Mesothelial cell of epicardium (in vitro differentiated cells): ENCODE results near the gene ERBIN. TPM values are rescaled to one million over a fixed set of nuclear protein-coding genes. Genes with fewer than 3 reads are reported as not detected.
"Not testable (repeated sequence)": the region's sequence is repeated elsewhere in the genome, so short reads cannot be mapped to it uniquely, and the experiment has no call there.

Experiments
- DNase-seq, 2 experiments: peaks; one replicate each; pipeline ENCODE4 v3.0.0; 2021; ENCODE audit warnings: low spot score in 2 of 2; ENCODE audit not compliant: unreplicated experiment in 2 of 2
- H3K27ac Mint-ChIP-seq: 2 replicates; pipeline ENCODE4 v1.8.0; 2021; ENCODE audit warnings: mixed read lengths
- H3K27me3 Mint-ChIP-seq: 2 replicates; pipeline ENCODE4 v1.8.0; 2021; ENCODE audit warnings: low read depth, mixed read lengths
- H3K36me3 Mint-ChIP-seq: 2 replicates; pipeline ENCODE4 v1.8.0; 2021; ENCODE audit warnings: mixed read lengths
- H3K4me1 Mint-ChIP-seq: 2 replicates; pipeline ENCODE4 v1.8.0; 2021; ENCODE audit warnings: mixed read lengths
- H3K4me3 Mint-ChIP-seq: 2 replicates; pipeline ENCODE4 v1.8.0; 2021; ENCODE audit warnings: mild to moderate bottlenecking, moderate library complexity, mixed read lengths
- H3K9me3 Mint-ChIP-seq: 2 replicates; pipeline ENCODE4 v1.8.0; 2021; ENCODE audit warnings: mixed read lengths
- CTCF ChIP-seq: fragments of 200-600 bp; sonication (generic); IDR thresholded peaks from one replicate; pipeline ENCODE4 v1.5.0; 2021; ENCODE audit warnings: antibody characterized with exemption; ENCODE audit not compliant: unreplicated experiment
- total RNA-seq: library from RNA; stranded (reverse); gene quantifications from 3 replicates; pipeline ENCODE4 v1.2.1, GENCODE V29; 2021

Gene ERBIN
- total RNA-seq, 1 donor from 2014 or later: 81.8 TPM

GRCh38 chr5:65912311-65912710, 14.1 kb upstream of the ERBIN start:
- Mint-ChIP-seq H3K27ac (no peak overlapping the region), H3K4me1 (no peaks in the 10 kb centered on the region), H3K4me3 (no peak overlapping the region), H3K27me3 (no peaks in the 10 kb centered on the region), H3K36me3 (no peaks in the 10 kb centered on the region), H3K9me3 (no peaks in the 10 kb centered on the region)
- no peak for DNase-seq
- TF ChIP-seq CTCF: no peak

- Mint-ChIP-seq H3K4me3 (no peak overlapping the region), H3K36me3 (no peaks in the 10 kb centered on the region), H3K9me3 (no peaks in the 10 kb centered on the region), H3K27ac (no peak overlapping the region), H3K4me1 (no peaks in the 10 kb centered on the region), H3K27me3 (no peaks in the 10 kb centered on the region)
- no peak for DNase-seq
- no peak for TF ChIP-seq CTCF
Observed at GRCh38 chr5:65913519-65913918, 12.9 kb upstream of the ERBIN start.

DNA sequence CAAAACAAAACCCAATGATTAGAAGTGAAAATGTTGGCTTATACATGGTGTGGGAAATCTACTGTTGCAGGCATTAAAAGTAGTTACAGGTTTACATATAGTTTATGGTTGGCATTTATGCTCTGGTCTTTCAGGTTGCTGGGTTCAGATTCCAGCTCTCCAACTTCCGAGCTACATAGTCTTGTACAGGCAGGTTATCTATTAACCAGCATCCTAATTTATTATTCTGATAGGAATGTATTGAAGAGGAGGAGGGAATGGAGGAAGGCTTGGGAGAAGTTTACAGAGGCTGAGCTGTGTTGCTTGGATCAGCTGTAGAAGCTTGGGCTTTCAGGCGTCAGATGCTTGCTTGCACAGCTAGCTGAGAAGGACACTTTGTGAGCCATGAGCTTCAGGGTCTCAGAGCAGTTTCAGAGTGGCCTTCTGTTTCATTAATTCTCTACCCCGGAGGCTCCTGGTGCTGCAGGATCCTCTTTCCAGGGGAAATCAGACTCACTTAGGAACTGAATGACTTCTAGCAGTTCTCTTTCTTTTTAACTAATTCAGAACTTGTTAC, 11.7 kb upstream of the ERBIN start:
- no peak for TF ChIP-seq CTCF
- Mint-ChIP-seq H3K9me3 (no peaks in the 10 kb centered on the region), H3K4me3 (no peak overlapping the region), H3K27me3 (no peaks in the 10 kb centered on the region), H3K27ac (no peak overlapping the region), H3K4me1 (no peaks in the 10 kb centered on the region), H3K36me3 (no peaks in the 10 kb centered on the region)
- DNase-seq: no peak

GRCh38 chr5:65915661-65916060, 10.7 kb upstream of the ERBIN start:
- DNase-seq, H3K4me1 Mint-ChIP-seq, H3K9me3 Mint-ChIP-seq, H3K36me3 Mint-ChIP-seq, H3K4me3 Mint-ChIP-seq, H3K27ac Mint-ChIP-seq, H3K27me3 Mint-ChIP-seq: not testable (repeated sequence)

DNA sequence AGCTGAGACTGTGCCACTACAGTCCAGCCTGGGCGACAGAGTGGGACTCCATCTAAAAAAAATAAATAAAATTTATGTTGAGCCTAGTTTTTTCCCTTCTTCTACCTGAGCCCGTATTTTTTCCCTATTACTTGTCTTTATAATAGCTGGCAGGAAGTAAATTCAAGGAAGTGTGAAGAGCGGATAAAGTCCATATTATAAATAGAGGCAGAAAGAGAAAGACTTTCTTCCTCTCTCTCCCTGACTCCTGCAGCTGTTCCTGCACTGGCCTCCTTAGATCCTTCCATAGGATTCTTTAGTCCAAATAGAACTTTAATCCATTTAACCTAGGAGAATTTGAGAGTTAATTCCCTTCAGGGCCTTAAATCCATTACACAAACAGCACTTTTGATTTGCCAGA, 10.3 kb upstream of the ERBIN start:
- TF ChIP-seq CTCF: no peak
- no peaks in the 10 kb centered on the region for H3K4me1 Mint-ChIP-seq
- H3K36me3 Mint-ChIP-seq: no peaks in the 10 kb centered on the region
- H3K4me3 Mint-ChIP-seq: no peak overlapping the region
- H3K9me3 Mint-ChIP-seq: no peaks in the 10 kb centered on the region
- H3K27me3 Mint-ChIP-seq: no peaks in the 10 kb centered on the region
- DNase-seq: no peak
- no peak overlapping the region for H3K27ac Mint-ChIP-seq

DNA sequence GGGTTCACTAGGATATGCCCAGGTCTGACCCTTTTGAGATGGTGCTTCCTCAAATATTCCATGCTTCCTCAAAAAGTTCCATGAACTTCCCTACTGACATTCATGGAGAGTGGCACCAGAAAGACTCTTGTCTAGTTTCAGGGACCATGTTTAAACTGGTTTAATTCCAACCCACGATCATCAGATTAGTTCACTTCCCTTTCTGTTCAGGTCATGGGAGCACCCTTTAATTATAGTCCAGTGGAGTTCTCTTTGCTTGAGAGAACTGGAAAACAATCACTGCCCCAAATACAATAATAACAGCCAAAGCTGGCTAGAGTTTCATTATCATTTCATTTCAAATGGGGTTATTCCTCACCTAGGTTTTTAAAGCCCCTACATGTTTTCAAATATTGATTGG, 9.7 kb upstream of the ERBIN start:
- H3K27ac Mint-ChIP-seq: no peak overlapping the region
- H3K36me3 Mint-ChIP-seq: no peaks in the 10 kb centered on the region
- TF ChIP-seq CTCF: no peak
- peaks cover 4% of the 10 kb centered on the region for H3K4me1 Mint-ChIP-seq
- DNase-seq: no peak
- H3K9me3 Mint-ChIP-seq: no peaks in the 10 kb centered on the region
- no peak overlapping the region for H3K4me3 Mint-ChIP-seq
- no peaks in the 10 kb centered on the region for H3K27me3 Mint-ChIP-seq
